Esophagus (tissue), 2 donors: ENCODE results near the gene AANAT. TPM values are rescaled to one million over a fixed set of nuclear protein-coding genes. Genes with fewer than 3 reads are reported as not detected.
"Not testable (repeated sequence)": the region's sequence is repeated elsewhere in the genome, so short reads cannot be mapped to it uniquely, and the experiment has no call there.

Experiments used
- H3K27ac ChIP-seq, 2 donors: one replicate each; pipeline ENCODE4 v1.5.1; 2013; ENCODE audit warnings: low read depth in 2 of 2, mild to moderate bottlenecking in 2 of 2, inconsistent platforms in 1 of 2, low read length in 1 of 2, moderate library complexity in 1 of 2
- H3K27me3 ChIP-seq, 2 donors: one replicate each; pipeline ENCODE4 v1.6.1; 2013; ENCODE audit warnings: low read length in 2 of 2, control low read depth in 1 of 2, mild to moderate bottlenecking in 1 of 2; ENCODE audit not compliant: insufficient read depth in 2 of 2, control insufficient read depth in 1 of 2
- H3K36me3 ChIP-seq, 2 donors: one replicate each; pipeline ENCODE4 v1.6.1; 2013; ENCODE audit warnings: low read length in 1 of 2; ENCODE audit not compliant: control insufficient read depth in 2 of 2, insufficient read depth in 2 of 2
- H3K4me1 ChIP-seq, 2 donors: one replicate each; pipeline ENCODE4 v1.6.1; 2013; ENCODE audit warnings: low read length in 1 of 2; ENCODE audit not compliant: control insufficient read depth in 2 of 2, insufficient read depth in 2 of 2
- H3K4me3 ChIP-seq, 2 donors: one replicate each; pipeline ENCODE4 v1.5.1; 2013; ENCODE audit warnings: low read length in 2 of 2, mild to moderate bottlenecking in 2 of 2, low read depth in 1 of 2, moderate library complexity in 1 of 2
- H3K9me3 ChIP-seq, 2 donors: one replicate each; pipeline ENCODE4 v1.6.1; 2013; ENCODE audit warnings: mild to moderate bottlenecking in 2 of 2, low read depth in 1 of 2, low read length in 1 of 2, moderate library complexity in 1 of 2; ENCODE audit not compliant: control insufficient read depth in 2 of 2, insufficient read depth in 1 of 2
- WGBS, 2 donors: extraction: QIAGEN DNeasy Blood & Tissue Kit; methylation state at CpG; one replicate each; pipeline ENCODE4 v1.1.7; 2013; 5-methylcytosine and 5-hydroxymethylcytosine counted together
- polyA plus RNA-seq, 2 donors: library from polyadenylated mRNA; stranded (reverse); fragments of 200-250 nt; gene quantifications; one replicate each; pipeline ENCODE4 v1.2.3, GENCODE V29; 2013
- donor health status: healthy with polysubstance abuse.
- donor health status: Bipolar disorder and iron deficiency.

AANAT gene
- polyA plus RNA-seq, 2 donors = not detected

GRCh38 chr17:76511668-76512365 lies 44.4 kb downstream of the AANAT start:
- Histone ChIP-seq H3K4me1 (no peaks in the 10 kb centered on the region), H3K27ac (no peak overlapping the region), H3K4me3 (no peak overlapping the region), H3K36me3 (no peaks in the 10 kb centered on the region), H3K27me3 (no peaks in the 10 kb centered on the region), H3K9me3 (no peaks in the 10 kb centered on the region)
- 75 to 77% methylated on average over 13 of the region's 13 CpGs for WGBS, 2 donors

- no peaks in the 10 kb centered on the region for H3K4me1 ChIP-seq
- 80 to 87% methylated on average over 20 to 22 of the region's 22 CpGs for WGBS, 2 donors
- no peaks in the 10 kb centered on the region for H3K27me3 ChIP-seq
- no peak overlapping the region for H3K27ac ChIP-seq
- no peak overlapping the region for H3K4me3 ChIP-seq
- no peaks in the 10 kb centered on the region for H3K9me3 ChIP-seq
- no peaks in the 10 kb centered on the region for H3K36me3 ChIP-seq
Observed at GRCh38 chr17:76512366-76513305, 45.2 kb downstream of the AANAT start.

GRCh38 chr17:76513306-76513692 lies 45.9 kb downstream of the AANAT start:
- Histone ChIP-seq H3K4me1 (no peaks in the 10 kb centered on the region), H3K36me3 (no peaks in the 10 kb centered on the region), H3K4me3 (no peak overlapping the region), H3K27ac (no peak overlapping the region), H3K27me3 (no peaks in the 10 kb centered on the region), H3K9me3 (no peaks in the 10 kb centered on the region)
- 74% methylated on average over 6 of the region's 6 CpGs for WGBS, 2 donors

GRCh38 chr17:76514355-76514754 lies 47.0 kb downstream of the AANAT start:
- 96 to 99% methylated on average over 6 of the region's 6 CpGs for whole genome bisulfite sequencing, 2 donors
- H3K9me3 ChIP-seq, H3K4me3 ChIP-seq, H3K27ac ChIP-seq, H3K27me3 ChIP-seq, H3K36me3 ChIP-seq, H3K4me1 ChIP-seq: not testable (repeated sequence)

- H3K4me3 ChIP-seq = peak overlapping the region in 1 of 2 donors; percentile 22
- H3K27ac ChIP-seq = peak overlapping the region; percentile 71 to 88
- H3K9me3 ChIP-seq = no peaks in the 10 kb centered on the region
- WGBS, 2 donors = 21 to 44% methylated on average over 22 of the region's 22 CpGs
- H3K4me1 ChIP-seq = no peaks in the 10 kb centered on the region
- H3K27me3 ChIP-seq = no peaks in the 10 kb centered on the region
- no peaks in the 10 kb centered on the region for H3K36me3 ChIP-seq
Observed at GRCh38 chr17:76515274-76515949, 48.0 kb downstream of the AANAT start.

- no peak overlapping the region for H3K4me3 ChIP-seq
- 82 to 88% methylated on average over 11 of the region's 11 CpGs for WGBS, 2 donors
- H3K9me3 ChIP-seq = no peaks in the 10 kb centered on the region
- no peak overlapping the region for H3K27ac ChIP-seq
- H3K27me3 ChIP-seq = no peaks in the 10 kb centered on the region
- H3K36me3 ChIP-seq = no peaks in the 10 kb centered on the region
- no peaks in the 10 kb centered on the region for H3K4me1 ChIP-seq
Observed at GRCh38 chr17:76517638-76518038, 50.2 kb downstream of the AANAT start.

GRCh38 chr17:76519048-76519966 lies 51.9 kb downstream of the AANAT start:
- 71 to 79% methylated on average over 15 of the region's 15 CpGs for WGBS, 2 donors
- Histone ChIP-seq H3K9me3 (no peaks in the 10 kb centered on the region), H3K36me3 (no peaks in the 10 kb centered on the region), H3K27me3 (no peaks in the 10 kb centered on the region), H3K4me3 (no peak overlapping the region), H3K27ac (no peak overlapping the region), H3K4me1 (no peaks in the 10 kb centered on the region)
